ENCODE data around the gene EBF3. TPM values are rescaled to one million over a fixed set of nuclear protein-coding genes. Genes with fewer than 3 reads are reported as not detected.

The EBF3 gene
- polyA plus RNA-seq, 4 donors = 0.89 to 2.8 (median 1.8) TPM

DNA sequence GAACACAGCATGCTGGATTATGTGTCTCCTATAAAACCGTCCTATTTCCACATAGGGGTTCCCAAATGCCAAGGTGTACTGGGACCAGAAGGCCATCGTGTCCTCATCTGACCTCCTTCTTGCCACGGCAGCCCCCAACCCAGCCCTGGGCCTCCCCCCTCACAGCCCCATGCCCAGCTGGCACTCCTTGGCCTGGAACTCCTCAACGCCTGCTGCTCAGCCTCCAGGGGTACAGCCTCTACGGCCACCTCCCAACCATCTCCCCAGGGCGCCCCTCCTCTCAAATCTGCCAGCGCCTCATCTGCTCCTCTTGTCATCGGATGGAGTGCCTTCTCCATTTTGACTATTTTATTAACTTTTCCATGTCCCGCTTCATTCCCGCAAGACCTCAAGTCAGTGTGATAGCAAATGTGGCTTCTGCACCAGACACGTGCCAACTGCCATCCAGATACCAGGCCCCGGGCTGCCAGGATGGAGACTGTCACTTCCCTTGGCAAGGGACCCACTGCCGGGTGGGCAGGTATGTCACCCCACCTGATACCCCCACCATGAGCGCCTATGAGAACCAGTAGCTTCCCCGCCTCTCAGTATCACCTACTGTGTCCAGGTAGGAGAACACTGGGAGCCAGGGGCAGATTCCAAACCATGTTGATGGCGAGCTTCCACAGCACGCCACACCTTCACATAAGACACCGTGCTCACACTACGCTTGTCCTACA lies 106.7 kb downstream of the EBF3 start:
- no peak for DNase-seq (ENCODE audit: low read depth in 4 of 4, low spot score in 2 of 4)

DNA sequence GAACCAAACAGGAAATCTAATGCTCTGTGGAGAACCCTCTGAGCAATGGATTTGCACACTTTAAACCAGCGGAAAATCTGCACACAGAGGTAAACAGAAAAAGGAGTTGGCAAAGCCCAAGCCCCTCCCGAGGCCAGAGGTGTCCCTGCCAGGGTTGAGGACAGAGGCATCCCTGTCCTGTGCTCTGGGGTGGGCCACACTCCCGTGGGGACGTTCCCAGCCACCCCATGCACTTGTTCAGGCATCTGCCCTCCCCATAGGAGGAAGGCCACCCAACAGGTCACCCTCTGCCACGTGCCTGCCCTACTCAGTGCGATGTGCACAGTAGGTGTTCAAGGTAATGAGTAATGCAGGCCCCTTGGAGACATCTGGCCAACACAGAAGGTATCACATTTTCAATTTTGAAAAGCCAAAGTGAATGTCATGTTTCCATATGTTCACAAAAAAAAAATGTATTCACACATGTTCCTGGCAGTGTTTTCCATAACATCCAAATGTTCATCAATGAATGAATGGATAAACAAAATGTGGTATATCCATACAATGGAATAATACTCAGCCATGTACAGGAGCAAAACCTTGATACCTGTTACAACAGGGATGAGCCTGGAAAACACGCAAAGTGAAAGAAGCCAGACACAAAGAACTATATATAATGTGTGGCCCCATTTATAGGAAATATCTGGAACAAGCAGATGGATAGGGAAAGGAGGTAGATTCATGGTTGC lies 108.1 kb downstream of the EBF3 start:
- no peak for DNase-seq (ENCODE audit: low read depth in 4 of 4, low spot score in 2 of 4)

DNA sequence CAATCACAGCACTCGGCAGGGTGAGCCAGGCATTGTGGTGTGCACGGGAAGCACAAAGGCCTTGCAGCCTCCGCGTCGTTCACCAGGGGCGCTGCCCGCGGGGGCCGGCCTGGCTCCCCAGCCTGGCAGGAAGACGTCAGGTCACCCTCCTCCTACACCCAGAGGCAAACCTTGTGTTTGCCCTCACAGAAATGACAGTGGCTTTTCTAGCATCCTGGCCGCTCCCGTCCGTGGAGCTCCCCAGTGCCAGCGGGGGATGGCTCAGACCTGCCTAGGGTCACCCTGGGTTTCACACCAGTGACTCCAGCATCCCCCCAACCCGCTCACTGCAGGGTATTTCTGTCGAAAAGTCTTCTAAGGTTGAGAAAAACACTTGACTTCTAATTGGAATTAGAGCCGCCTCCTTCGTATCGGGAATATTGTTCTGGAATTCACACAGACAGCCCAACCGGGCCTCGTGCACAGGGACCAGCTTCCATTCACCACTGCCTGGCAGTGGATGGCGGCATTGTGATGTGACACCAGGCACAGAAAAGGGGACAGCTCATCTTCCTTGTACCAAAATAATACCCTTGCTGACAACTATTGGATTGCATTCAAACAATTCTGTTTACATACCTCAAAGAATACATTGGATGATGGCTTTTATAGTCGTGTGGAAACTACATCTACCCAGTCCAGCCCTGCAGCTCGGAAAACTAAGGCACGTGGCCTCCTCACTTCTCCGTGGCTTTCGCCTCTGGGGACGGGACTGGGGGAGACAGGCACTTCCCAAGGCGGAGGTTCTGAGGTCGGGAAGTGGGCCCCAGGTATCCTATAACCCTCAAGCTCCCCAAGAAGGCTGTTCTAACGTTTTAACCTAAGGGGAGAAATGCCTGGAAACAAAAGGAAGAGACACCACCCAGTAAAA lies 109.0 kb downstream of the EBF3 start:
- DNase-seq (ENCODE audit: low read depth in 4 of 4, low spot score in 2 of 4) = no peak

DNA sequence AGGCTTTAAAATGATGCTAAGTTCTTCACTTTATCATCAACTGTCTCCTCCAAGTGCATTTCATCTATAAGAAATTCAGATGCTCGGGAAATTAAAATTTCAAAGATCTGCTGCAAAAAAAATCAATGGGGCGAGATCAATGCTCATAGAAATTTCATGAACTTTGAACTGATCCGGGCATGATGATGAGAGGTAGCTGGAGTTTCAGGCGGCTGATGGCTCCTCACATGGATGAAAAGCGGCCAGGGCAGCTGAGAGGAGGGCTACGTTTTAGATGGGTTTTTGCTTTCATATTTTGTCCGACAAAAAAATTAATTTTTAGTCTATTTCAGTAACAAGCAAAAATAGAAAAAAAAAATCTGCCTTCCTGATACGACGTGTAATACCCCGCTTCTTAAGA lies 109.9 kb downstream of the EBF3 start:
- no peak for DNase-seq (ENCODE audit: low read depth in 4 of 4, low spot score in 2 of 4)

DNA sequence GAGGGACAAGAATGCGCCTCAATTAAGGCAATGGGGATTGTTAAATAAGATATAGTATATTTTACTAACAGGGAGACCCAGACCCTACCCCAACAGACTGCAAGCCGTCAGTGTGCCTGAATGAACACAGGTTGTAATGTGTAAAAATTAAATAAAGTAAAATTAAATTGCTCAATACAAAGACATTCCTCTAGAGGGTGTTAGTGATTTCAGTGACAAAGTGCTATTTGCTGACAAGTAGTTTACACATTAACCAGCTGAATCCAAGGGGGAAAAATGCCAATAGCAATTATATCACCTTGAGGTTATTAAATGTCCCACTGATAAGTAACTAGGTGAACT lies 110.5 kb downstream of the EBF3 start:
- DNase-seq (ENCODE audit: low read depth in 4 of 4, low spot score in 2 of 4) = peak in 1 of 4 donors; percentile 16

DNA sequence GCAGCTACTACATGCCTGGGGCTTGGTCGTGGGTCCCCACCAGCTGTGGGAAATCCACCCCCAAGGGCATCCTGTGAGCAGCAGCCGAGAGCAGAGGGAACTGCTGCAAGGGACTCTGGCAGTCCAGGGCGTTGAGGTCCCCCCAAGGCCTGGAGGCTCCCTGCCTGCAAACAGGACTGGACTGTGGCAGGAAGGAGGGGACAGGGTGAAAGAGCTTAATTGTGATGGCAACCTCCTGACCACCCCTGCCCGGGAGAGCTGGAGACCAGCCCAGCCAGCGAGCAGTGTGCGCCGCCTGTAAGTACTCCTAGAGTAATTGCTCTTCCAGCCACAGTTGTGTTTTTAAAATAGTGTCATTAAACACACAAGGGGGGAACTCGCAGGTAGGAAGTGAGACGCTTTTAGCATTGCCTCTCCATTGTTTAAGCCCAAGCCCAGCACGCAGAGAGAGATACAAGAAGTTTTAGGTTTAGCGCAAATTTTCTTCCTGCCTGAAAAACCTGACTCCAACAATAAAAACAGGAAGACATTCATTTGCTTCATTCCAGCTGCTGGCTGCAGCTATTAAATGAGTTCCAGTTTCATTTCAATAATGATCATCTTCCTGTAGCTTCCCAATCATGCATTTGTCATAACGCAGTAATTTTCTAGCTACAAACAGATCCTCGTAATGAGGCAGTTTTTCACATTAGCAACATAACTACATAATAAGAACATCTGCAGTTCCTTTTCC lies 111.1 kb downstream of the EBF3 start:
- DNase-seq (ENCODE audit: low read depth in 4 of 4, low spot score in 2 of 4) = peak in 1 of 4 donors; percentile 4

DNA sequence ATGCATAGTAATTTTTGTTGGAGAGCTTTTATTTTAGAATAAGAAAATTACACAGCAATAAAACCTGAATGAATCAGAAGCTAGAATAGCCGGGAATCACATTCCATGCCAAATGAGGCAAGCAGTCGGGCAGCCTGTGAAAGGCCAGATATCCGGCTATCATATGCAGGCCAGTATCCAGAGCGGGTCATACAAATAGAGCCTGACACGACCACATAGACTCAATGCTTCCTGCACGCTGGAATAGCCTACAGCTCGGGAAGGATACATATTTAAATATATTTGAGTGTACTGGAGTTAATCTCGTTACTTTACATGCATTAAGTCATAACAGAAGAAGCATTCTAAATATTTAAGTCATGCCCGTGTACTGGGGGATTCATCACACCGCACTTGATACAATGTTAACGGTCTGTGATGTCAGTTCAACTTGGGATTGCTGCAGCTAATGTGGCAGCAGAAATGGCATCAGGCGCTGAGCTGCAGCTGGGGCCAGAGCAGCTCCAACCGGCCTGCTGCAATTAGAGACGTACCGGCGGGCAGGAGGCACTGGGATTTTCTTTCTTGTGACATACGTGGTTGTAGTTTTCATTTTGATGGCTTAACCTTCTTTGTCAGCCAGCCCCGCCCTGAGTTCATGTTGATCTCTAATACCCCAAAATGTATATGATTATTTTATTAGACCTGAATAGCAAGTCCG lies 112.0 kb downstream of the EBF3 start:
- no peak for DNase-seq (ENCODE audit: low read depth in 4 of 4, low spot score in 2 of 4)

DNA sequence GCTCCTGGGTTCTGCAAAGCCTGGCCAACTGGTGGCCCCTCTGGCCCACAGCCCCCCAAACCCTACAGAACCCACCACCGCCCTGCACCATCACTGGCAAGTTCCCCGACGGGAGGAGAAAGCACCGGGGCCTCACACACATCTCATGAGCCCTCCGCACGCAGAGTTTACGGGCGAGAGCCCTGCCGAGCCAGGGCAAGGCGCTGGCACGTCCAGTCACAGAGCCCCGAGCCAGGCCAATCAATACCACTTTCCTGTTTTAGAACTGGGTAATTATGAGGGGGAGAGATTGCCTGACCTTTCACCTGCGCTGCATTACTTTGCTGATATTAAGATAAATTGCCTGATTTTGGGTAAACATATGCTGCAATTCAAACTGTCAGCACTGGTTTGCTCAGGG lies 113.3 kb downstream of the EBF3 start:
- DNase-seq (ENCODE audit: low read depth in 4 of 4, low spot score in 2 of 4) = no peak

DNA sequence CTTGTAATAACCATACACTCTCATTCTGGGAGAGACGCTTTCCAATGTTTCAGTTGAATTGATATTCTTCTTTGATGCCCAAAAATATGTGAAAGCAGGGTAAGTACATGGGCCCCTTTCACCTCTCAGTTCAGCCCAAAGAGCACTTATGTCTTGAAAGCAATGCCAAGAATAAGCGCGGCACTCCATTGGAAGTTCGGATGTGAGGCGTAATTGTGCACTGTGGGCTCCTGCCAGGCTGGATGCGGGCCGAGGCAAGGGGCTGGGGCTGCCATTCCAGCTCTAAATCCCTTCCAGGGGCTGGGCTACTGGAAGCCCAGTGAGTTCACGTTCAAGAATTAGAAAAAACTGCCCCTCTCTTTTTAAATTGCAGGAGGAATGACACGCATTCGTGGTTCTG lies 113.8 kb downstream of the EBF3 start:
- no peak for DNase-seq (ENCODE audit: low read depth in 4 of 4, low spot score in 2 of 4)

DNA sequence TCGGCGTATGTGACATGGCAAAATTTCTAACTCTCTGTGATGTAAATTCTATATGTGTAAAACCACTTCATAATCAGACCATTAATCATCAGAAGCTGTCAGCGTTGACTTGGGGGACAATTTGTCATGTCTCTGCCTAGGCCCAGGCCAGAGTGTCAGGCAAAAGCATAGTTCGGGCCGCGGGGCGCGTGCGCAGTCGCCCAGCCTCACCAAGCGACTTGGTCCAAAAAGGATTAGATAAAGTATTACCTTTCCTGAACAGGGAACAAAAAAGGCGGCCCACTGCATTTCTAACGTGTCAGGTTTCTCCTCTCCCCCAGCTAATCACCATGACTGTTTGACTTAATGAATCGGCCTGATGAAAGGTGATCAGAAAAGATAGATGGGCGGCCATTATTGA lies 114.2 kb downstream of the EBF3 start:
- DNase-seq (ENCODE audit: low read depth in 4 of 4, low spot score in 2 of 4) = no peak

DNA sequence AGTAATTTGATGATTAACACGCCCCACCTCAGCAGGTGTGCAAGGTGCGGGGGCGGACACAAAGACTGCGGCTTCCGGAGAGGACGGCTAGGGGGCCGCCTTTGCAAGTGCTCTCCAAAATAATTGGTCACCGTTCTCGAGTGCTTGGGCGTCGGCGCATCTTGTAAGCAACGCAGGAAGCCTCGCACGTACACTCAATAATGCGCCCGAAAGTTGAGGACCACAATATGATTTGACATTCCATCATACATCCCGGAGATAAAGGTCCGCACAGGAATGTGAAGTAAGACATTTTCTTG lies 114.7 kb downstream of the EBF3 start:
- DNase-seq (ENCODE audit: low read depth in 4 of 4, low spot score in 2 of 4) = no peak

DNA sequence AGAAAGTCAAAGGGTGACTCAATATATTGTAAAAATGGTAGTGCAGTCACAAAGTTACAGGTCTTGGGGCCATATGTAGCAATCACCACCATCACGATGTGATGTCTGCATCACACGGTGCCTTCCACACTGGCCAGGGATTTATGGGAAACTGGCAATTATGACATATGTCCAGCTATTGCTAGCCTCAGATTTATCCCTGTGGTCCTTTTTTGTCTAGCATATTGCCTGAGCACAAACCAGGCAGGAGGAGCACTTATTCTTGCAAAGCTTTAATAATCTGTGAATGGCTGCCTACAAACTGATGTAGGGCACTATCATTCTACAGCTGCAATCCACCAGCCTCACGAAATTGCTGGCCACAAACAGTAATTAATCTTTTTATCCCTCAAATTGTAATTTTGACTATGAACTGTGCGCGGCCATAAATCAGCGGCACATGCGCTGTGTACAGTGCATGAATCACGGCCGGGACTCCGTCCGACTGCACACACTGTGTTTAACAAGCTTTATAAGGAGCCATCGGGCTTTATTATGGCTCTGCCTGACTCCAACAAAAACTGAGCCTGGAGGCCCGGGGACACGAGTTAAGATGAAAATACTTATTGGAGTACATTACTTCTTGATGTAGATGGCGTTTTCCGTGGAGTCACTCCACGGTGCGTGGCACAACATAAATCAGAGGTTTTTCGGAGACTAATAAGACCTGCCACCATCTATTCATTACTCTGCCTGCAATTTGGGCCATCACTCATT lies 115.2 kb downstream of the EBF3 start:
- DNase-seq (ENCODE audit: low read depth in 4 of 4, low spot score in 2 of 4) = no peak

DNA sequence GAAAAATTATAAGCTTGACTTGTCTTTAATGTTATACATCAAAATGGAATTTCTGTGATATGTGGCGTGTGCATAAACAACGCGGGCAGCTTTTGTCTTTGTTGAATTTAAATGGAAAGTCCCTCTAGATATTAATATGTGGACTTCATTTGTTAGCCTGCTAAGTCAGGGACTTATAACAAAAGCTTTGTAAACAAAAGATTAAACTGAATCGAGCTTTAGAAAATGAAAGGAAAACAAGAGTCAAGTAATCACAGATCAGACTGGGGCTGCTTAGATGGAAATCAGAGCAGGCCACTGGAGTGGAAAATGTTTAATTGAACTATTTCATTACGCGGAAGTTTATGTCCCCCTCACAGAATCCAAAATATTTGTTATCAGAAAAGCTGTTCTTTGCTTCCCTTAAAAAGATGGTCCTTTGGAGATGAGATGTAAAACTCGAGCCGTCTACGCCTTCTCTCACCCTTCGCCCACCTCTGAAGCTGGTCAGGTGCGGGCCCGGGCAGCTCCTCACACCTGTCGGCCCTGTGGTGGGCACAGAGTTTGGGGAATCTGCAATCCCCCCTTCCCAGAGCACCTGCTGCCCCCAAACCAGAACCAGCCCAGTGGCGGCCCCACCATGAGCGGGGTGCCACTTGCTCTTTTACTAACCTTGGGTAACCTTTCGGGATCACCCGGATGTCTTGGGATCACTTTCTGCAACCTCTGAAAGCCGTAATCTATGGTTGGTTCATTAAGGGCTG lies 116.2 kb downstream of the EBF3 start:
- DNase-seq (ENCODE audit: low read depth in 4 of 4, low spot score in 2 of 4) = no peak

DNA sequence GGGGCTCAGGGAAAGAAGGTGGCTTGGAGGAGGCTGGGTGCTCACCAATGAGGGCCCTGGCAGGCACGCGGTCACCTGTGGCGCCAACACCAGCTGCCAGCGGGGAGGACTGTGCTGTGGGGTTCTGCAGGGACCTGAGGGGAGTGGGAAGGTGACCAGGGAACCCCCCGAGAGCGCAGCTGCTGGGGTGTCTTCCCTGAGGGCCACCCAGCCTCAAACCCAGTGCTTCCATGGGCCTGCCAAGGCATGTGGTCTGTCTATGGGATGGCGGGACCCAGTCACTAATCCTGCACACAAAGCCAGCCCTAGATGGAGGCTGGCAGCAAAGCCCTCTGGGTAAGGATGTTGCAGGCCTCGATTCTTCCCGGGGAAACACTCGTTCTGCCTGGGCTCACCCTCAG lies 117.1 kb downstream of the EBF3 start:
- DNase-seq (ENCODE audit: low read depth in 4 of 4, low spot score in 2 of 4) = no peak

DNA sequence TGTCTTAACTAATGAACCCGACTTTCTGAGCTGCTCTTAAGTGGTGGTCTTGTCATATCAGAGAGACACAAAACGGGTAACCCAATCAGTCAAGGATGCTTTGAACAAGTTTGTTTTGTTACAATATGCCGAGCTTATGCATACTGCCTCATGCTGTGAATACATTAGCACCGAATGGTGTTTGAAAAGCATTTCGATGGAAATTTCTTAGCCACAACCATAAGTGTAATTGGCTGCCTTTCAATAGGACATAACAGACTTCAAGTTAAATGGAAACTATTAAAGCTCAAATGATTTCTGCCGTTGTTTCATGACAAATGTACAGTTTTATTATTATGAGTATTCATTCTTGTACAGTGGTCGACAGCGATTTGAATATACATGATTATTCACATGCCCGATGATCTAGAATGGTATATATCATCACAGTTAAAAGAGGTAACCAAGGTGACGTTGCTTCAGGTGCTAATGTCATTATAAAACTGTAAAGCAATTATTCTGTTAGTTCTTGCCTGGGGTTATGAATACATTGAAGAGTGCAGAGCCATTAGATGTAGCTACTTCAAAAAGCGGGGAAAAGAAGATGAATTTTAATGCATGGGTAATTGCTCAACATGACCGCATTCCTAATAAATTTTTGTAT lies 118.8 kb downstream of the EBF3 start:
- DNase-seq (ENCODE audit: low read depth in 4 of 4, low spot score in 2 of 4) = no peak

DNA sequence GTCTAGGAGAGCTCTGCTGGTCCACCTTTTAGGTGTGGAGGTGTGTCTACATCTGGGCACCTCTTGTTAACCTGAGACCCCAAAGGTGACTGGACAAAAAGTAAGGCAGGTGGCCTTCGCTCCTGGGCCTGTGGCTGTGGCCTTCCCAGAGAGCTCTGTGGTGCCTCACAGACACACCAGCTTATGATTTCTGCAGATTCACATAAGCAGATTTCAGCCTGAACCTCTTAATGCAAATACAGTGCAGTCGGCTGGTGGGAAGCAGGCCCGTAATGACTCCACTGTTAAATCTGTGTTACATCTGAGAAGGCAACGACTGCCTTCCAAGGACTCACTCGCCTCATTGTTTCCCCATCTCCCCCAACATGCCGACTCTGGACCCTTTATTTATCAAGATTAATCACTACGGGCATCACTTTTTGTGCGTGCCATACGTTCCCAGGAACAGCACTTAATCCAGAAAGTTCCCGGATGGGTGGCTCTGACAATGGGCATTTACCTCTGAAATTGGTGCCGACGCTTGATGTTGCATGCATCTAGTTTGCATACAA lies 119.8 kb downstream of the EBF3 start:
- no peak for DNase-seq (ENCODE audit: low read depth in 4 of 4, low spot score in 2 of 4)

DNA sequence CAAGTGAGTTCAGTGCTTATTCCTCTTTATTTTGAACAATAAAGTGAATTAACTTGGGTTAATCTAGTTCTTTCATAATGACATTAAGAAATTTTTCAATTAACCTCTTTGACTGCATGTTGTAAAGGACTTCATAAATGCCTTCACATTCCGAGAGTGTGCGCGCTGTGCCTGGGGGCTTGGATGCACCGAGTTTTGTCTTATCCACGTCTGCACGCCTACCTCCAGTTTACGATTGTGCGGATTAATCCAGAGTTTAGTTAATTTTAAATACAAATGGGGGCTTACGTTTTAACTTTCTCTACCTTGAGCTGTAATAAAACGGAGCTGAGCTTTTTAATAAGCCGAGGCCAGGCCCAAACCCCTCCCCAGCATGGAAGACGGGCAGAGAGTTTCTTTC lies 120.4 kb downstream of the EBF3 start:
- no peak for DNase-seq (ENCODE audit: low read depth in 4 of 4, low spot score in 2 of 4)

DNA sequence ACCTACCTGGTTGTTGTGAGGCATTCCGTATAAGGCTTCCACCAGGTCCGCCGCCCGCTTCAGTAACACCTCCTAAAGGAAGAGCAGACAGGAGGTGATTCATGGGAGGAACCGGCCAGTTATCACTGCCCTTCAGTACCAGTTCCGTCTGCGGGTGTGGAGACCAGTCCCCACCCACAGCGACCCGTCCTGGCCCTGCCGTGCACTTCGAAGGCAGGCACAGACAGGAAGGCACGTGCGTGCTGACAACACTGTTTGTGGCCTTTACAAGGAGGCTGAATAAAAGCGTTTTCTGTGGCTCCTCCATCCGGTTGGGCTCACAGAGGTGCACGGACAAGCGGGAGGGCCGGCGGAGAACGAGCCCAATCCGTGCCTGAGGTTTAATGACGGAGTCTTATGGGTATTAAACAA lies 120.9 kb downstream of the EBF3 start:
- no peak for DNase-seq (ENCODE audit: low read depth in 4 of 4, low spot score in 2 of 4)

Measured in left renal cortex interstitium (tissue), 4 donors.